Progenitor cell of endocrine pancreas (in vitro differentiated cells): ENCODE data around the gene PSMC1. TPM values are rescaled to one million over a fixed set of nuclear protein-coding genes. Genes with fewer than 3 reads are reported as not detected.

Experiments
- DNase-seq: peaks from one replicate; pipeline ENCODE4 v3.0.0; 2021; ENCODE audit warnings: low spot score; ENCODE audit not compliant: unreplicated experiment
- H3K27ac Mint-ChIP-seq: 2 replicates; pipeline ENCODE4 v1.8.0; 2021; ENCODE audit warnings: mild to moderate bottlenecking, moderate library complexity, mixed read lengths
- H3K27me3 Mint-ChIP-seq: 2 replicates; pipeline ENCODE4 v1.8.0; 2021; ENCODE audit warnings: mixed read lengths
- H3K36me3 Mint-ChIP-seq: 2 replicates; pipeline ENCODE4 v1.8.0; 2022; ENCODE audit warnings: mixed read lengths; ENCODE audit not compliant: insufficient read depth
- H3K4me1 Mint-ChIP-seq: 2 replicates; pipeline ENCODE4 v1.8.0; 2021; ENCODE audit warnings: low read depth, mixed read lengths
- H3K4me3 Mint-ChIP-seq: 2 replicates; pipeline ENCODE4 v1.8.0; 2021; ENCODE audit warnings: low read depth, mild to moderate bottlenecking, moderate library complexity, mixed read lengths
- H3K9me3 Mint-ChIP-seq: 2 replicates; pipeline ENCODE4 v1.8.0; 2021; ENCODE audit warnings: low read depth, mixed read lengths
- total RNA-seq: library from RNA; stranded (reverse); gene quantifications from 2 replicates; pipeline ENCODE4 v1.2.1, GENCODE V29; 2021
- TF ChIP-seq, protein P1 (sequence below): fragments of 200-600 bp; sonication (generic); IDR thresholded peaks from one replicate; pipeline ENCODE4 v1.5.0; 2021; ENCODE audit warnings: antibody characterized with exemption, mild to moderate bottlenecking; ENCODE audit not compliant: unreplicated experiment

Gene PSMC1
- total RNA-seq, 1 donor from 2014 or later = 96.8 TPM

DNA sequence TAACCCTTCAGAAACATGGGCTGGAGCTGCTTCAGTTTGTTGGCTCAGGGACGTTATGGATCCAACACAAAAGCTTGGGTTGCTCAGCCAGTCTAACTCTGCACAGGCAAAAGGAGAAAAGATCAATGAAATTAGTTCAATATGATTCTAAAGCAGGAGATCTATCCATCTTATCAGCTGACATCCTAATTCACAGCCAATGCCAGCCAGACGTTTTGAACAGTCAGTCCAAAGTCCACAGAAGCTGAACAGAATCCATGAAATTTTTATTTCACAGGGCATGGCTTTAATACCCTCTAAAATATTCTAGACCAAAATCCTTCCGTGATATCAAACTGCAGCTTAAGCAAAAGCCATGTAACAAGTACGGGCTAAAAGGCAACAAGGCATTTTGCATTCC lies 61.7 kb downstream of the PSMC1 start:
- peaks cover 34% of the 10 kb centered on the region for H3K36me3 Mint-ChIP-seq
- H3K4me3 Mint-ChIP-seq = peak overlapping the region; percentile 46
- peaks cover 14% of the 10 kb centered on the region for H3K4me1 Mint-ChIP-seq
- TF ChIP-seq, protein P1, sequence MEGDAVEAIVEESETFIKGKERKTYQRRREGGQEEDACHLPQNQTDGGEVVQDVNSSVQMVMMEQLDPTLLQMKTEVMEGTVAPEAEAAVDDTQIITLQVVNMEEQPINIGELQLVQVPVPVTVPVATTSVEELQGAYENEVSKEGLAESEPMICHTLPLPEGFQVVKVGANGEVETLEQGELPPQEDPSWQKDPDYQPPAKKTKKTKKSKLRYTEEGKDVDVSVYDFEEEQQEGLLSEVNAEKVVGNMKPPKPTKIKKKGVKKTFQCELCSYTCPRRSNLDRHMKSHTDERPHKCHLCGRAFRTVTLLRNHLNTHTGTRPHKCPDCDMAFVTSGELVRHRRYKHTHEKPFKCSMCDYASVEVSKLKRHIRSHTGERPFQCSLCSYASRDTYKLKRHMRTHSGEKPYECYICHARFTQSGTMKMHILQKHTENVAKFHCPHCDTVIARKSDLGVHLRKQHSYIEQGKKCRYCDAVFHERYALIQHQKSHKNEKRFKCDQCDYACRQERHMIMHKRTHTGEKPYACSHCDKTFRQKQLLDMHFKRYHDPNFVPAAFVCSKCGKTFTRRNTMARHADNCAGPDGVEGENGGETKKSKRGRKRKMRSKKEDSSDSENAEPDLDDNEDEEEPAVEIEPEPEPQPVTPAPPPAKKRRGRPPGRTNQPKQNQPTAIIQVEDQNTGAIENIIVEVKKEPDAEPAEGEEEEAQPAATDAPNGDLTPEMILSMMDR = no peak
- no peak for DNase-seq
- peak overlapping the region; percentile 36 for H3K27ac Mint-ChIP-seq
- H3K27me3 Mint-ChIP-seq = no peaks in the 10 kb centered on the region
- peaks cover 11% of the 10 kb centered on the region for H3K9me3 Mint-ChIP-seq

- TF ChIP-seq, protein P1 = no peak
- Mint-ChIP-seq H3K9me3 (peaks cover 11% of the 10 kb centered on the region), H3K4me3 (no peak overlapping the region), H3K4me1 (peaks cover 14% of the 10 kb centered on the region), H3K36me3 (peaks cover 28% of the 10 kb centered on the region), H3K27me3 (no peaks in the 10 kb centered on the region), H3K27ac (no peak overlapping the region)
- no peak for DNase-seq
These were observed 62.8 kb downstream of the PSMC1 start for GRCh38 chr14:90319173-90319572.

GRCh38 chr14:90319634-90320541 lies 63.5 kb downstream of the PSMC1 start:
- Mint-ChIP-seq H3K27me3 (no peaks in the 10 kb centered on the region), H3K4me3 (no peak overlapping the region), H3K36me3 (peaks cover 32% of the 10 kb centered on the region), H3K27ac (no peak overlapping the region), H3K9me3 (peaks cover 11% of the 10 kb centered on the region), H3K4me1 (peaks cover 14% of the 10 kb centered on the region)
- no peak for DNase-seq
- TF ChIP-seq, protein P1 = no peak

GRCh38 chr14:90321891-90322290 lies 65.5 kb downstream of the PSMC1 start:
- peaks cover 14% of the 10 kb centered on the region for H3K4me1 Mint-ChIP-seq
- no peaks in the 10 kb centered on the region for H3K27me3 Mint-ChIP-seq
- no peak for DNase-seq
- TF ChIP-seq, protein P1 = no peak
- H3K27ac Mint-ChIP-seq = no peak overlapping the region
- H3K9me3 Mint-ChIP-seq = peaks cover 11% of the 10 kb centered on the region
- no peak overlapping the region for H3K4me3 Mint-ChIP-seq
- peaks cover 23% of the 10 kb centered on the region for H3K36me3 Mint-ChIP-seq

Other genes with a start within 250 kb of the PSMC1 start
- not detected in 2 replicates for gene KCNK13, start 194.6 kb upstream of the PSMC1 start, total RNA-seq
- gene NRDE2, start 75.4 kb downstream of the PSMC1 start, total RNA-seq = 36.7 and 38.2 TPM in 2 replicates
- gene CALM1, start 140.5 kb downstream of the PSMC1 start, total RNA-seq = 320 and 331 TPM in 2 replicates